Measurements from ENCODE around the gene SUSD6.

The SUSD6 gene

GRCh38 chr14:69600304-69600891 lies 11.0 kb upstream of the SUSD6 start:
- Histone ChIP-seq H3K4me3 (ENCODE audit: low read length) (no peak overlapping the region), H3K9me3 (ENCODE audit: insufficient read depth, low read length) (no peaks in the 10 kb centered on the region), H3K36me3 (replicated peaks; ENCODE audit: low read depth, low read length) (no peaks in the 10 kb centered on the region), H3K4me2 (ENCODE audit: low read length) (no peak overlapping the region), H3K79me2 (ENCODE audit: low read length) (no peaks in the 10 kb centered on the region), H3K27ac (ENCODE audit: low read length) (no peak overlapping the region), H2AFZ (ENCODE audit: low read depth, low read length) (no peak overlapping the region), H3K9ac (ENCODE audit: low read length) (no peak overlapping the region), H4K20me1 (ENCODE audit: insufficient read depth, low read length) (no peaks in the 10 kb centered on the region), H3K4me1 (ENCODE audit: low read length) (no peaks in the 10 kb centered on the region), H3K27me3 (ENCODE audit: low read depth, low read length) (no peaks in the 10 kb centered on the region)
- no peak for TF ChIP-seq EZH2phosphoT487 (IDR thresholded peaks at IDR 0.05; ENCODE audit: low read depth)
- TF ChIP-seq, protein P1, sequence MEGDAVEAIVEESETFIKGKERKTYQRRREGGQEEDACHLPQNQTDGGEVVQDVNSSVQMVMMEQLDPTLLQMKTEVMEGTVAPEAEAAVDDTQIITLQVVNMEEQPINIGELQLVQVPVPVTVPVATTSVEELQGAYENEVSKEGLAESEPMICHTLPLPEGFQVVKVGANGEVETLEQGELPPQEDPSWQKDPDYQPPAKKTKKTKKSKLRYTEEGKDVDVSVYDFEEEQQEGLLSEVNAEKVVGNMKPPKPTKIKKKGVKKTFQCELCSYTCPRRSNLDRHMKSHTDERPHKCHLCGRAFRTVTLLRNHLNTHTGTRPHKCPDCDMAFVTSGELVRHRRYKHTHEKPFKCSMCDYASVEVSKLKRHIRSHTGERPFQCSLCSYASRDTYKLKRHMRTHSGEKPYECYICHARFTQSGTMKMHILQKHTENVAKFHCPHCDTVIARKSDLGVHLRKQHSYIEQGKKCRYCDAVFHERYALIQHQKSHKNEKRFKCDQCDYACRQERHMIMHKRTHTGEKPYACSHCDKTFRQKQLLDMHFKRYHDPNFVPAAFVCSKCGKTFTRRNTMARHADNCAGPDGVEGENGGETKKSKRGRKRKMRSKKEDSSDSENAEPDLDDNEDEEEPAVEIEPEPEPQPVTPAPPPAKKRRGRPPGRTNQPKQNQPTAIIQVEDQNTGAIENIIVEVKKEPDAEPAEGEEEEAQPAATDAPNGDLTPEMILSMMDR (IDR thresholded peaks at IDR 0.05; ENCODE audit: low read depth, low read length), result no peak

DNA sequence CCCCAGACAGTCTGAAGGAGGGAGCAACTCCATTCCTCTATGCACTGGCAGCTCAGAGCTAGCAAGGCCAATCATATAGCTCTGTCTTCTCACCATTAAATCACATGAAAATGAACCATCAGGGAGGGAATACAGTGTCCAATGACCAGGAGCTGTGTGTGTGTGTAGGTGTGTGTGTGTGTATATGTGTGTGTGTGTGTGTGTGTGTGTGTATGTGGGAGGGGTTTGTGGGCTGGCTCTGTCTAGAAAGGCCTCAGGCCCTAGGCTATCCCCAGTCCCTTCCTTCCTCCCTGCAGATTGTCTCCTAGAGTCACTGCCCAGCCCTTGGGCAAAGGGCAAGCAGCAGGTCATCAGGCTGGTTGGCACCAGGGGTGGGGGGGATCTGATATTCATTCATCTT lies 5.7 kb upstream of the SUSD6 start:
- TF ChIP-seq, protein P1 (IDR thresholded peaks at IDR 0.05; ENCODE audit: low read depth, low read length), result no peak
- no peak overlapping the region for H2AFZ ChIP-seq (ENCODE audit: low read depth, low read length)
- H4K20me1 ChIP-seq (ENCODE audit: insufficient read depth, low read length), result no peaks in the 10 kb centered on the region

DNA sequence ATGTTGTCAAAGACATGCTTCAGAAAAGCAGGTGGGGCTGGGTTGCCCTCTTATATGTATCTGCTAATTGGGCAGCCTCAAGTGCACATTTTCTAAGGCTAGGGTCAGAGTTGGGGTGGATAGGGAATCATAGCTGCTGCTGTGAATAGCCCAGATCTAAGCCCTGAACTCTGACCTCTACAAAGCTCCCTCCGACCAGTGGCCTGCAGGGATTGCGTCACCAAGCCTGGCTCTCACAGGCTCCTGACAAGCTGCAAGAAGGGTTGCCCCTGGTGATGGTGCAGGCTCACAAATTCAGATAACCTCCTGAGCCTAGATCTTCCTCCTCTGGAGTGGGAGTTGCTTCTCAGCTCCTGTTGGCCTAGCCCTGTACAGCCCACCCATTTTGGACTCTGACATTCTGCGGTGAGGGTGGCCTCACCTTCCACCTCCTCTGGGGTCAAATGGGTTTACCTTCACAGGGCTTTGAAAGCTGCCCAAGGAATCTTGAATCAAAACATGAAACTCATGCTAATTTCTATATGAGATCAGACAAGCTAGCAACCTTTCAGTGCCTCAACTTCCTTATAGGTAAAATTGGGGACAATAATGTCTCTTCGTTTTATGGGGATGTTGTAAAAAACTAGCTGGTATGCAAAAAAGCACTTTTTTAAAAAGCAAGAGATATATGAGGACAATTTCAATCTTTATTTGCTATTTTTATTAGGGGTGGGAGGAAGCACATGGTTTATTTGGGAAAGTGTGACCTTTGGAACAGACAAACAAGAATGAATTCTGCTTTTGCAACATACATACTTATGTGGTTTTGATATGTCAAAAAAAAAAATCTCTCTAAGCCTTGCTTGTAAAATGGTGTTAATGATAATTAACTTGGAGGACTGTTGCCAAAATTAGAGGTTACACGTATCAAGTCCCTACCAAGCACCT lies 4.9 kb upstream of the SUSD6 start:
- no peak overlapping the region for H2AFZ ChIP-seq (ENCODE audit: low read depth, low read length)
- TF ChIP-seq EZH2phosphoT487 (IDR thresholded peaks at IDR 0.05; ENCODE audit: low read depth), result no peak
- TF ChIP-seq, protein P1 (IDR thresholded peaks at IDR 0.05; ENCODE audit: low read depth, low read length), result no peak
- no peaks in the 10 kb centered on the region for H4K20me1 ChIP-seq (ENCODE audit: insufficient read depth, low read length)
- H3K4me3 ChIP-seq (ENCODE audit: low read length), result no peak overlapping the region
- no peak overlapping the region for H3K4me2 ChIP-seq (ENCODE audit: low read length)
- H3K27ac ChIP-seq (ENCODE audit: low read length), result no peak overlapping the region
- H3K9me3 ChIP-seq (ENCODE audit: insufficient read depth, low read length), result no peaks in the 10 kb centered on the region
- peaks cover 17% of the 10 kb centered on the region for H3K4me1 ChIP-seq (ENCODE audit: low read length)
- H3K9ac ChIP-seq (ENCODE audit: low read length), result no peak overlapping the region
- no peaks in the 10 kb centered on the region for H3K27me3 ChIP-seq (ENCODE audit: low read depth, low read length)
- peaks cover under 1% of the 10 kb centered on the region; the same call in 1 of the 2 replicates for H3K79me2 ChIP-seq (ENCODE audit: low read length)
- H3K36me3 ChIP-seq (replicated peaks; ENCODE audit: low read depth, low read length), result no peaks in the 10 kb centered on the region

More for the DNA sequence above, 5.7 kb upstream of the SUSD6 start:
- Histone ChIP-seq H3K27me3 (ENCODE audit: low read depth, low read length) (no peaks in the 10 kb centered on the region), H3K9ac (ENCODE audit: low read length) (no peak overlapping the region), H3K27ac (ENCODE audit: low read length) (no peak overlapping the region), H3K4me2 (ENCODE audit: low read length) (no peak overlapping the region), H3K4me1 (ENCODE audit: low read length) (peaks cover 16% of the 10 kb centered on the region), H3K9me3 (ENCODE audit: insufficient read depth, low read length) (no peaks in the 10 kb centered on the region), H3K79me2 (ENCODE audit: low read length) (no peaks in the 10 kb centered on the region; the same call in 1 of the 2 replicates), H3K4me3 (ENCODE audit: low read length) (no peak overlapping the region), H3K36me3 (replicated peaks; ENCODE audit: low read depth, low read length) (no peaks in the 10 kb centered on the region)

Data from OCI-LY3 (cell line).